Measurements from ENCODE around the gene GRB10.

- no peak for TF ChIP-seq CTCF (IDR thresholded peaks at IDR 0.05)
- no peak for TF ChIP-seq TP53 (CRISPR knock-in tag; IDR thresholded peaks at IDR 0.05)
- TF ChIP-seq SMC3 (IDR thresholded peaks at IDR 0.05): no peak
- no peak for TF ChIP-seq RCOR1 (IDR thresholded peaks at IDR 0.05; ENCODE audit: low read depth, low read length)
- TF ChIP-seq, protein P1, sequence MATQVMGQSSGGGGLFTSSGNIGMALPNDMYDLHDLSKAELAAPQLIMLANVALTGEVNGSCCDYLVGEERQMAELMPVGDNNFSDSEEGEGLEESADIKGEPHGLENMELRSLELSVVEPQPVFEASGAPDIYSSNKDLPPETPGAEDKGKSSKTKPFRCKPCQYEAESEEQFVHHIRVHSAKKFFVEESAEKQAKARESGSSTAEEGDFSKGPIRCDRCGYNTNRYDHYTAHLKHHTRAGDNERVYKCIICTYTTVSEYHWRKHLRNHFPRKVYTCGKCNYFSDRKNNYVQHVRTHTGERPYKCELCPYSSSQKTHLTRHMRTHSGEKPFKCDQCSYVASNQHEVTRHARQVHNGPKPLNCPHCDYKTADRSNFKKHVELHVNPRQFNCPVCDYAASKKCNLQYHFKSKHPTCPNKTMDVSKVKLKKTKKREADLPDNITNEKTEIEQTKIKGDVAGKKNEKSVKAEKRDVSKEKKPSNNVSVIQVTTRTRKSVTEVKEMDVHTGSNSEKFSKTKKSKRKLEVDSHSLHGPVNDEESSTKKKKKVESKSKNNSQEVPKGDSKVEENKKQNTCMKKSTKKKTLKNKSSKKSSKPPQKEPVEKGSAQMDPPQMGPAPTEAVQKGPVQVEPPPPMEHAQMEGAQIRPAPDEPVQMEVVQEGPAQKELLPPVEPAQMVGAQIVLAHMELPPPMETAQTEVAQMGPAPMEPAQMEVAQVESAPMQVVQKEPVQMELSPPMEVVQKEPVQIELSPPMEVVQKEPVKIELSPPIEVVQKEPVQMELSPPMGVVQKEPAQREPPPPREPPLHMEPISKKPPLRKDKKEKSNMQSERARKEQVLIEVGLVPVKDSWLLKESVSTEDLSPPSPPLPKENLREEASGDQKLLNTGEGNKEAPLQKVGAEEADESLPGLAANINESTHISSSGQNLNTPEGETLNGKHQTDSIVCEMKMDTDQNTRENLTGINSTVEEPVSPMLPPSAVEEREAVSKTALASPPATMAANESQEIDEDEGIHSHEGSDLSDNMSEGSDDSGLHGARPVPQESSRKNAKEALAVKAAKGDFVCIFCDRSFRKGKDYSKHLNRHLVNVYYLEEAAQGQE (IDR thresholded peaks at IDR 0.05): no peak
- no peak for TF ChIP-seq EP300 (IDR thresholded peaks at IDR 0.05)
- no peak for TF ChIP-seq POLR2A (IDR thresholded peaks at IDR 0.05; ENCODE audit: low read length)
- TF ChIP-seq SREBF2 (IDR thresholded peaks at IDR 0.05): no peak
- no peak for TF ChIP-seq HDAC2 (IDR thresholded peaks at IDR 0.05)
Measured at GRCh38 chr7:50557099-50557498, 225.6 kb downstream of the GRB10 start.

Data from A549 (cell line).